Chondrocyte (in vitro differentiated cells): ENCODE results near the gene ARHGAP6. TPM values are rescaled to one million over a fixed set of nuclear protein-coding genes. Genes with fewer than 3 reads are reported as not detected.

Source experiments
- DNase-seq: peaks from one replicate; pipeline ENCODE4 v3.0.0; 2021; ENCODE audit warnings: mixed read lengths, low spot score
- H3K27ac Mint-ChIP-seq: one replicate; pipeline ENCODE4 v1.8.0; 2021; ENCODE audit warnings: mild to moderate bottlenecking, moderate library complexity, mixed read lengths; ENCODE audit not compliant: unreplicated experiment
- H3K27me3 Mint-ChIP-seq: 2 replicates; pipeline ENCODE4 v1.8.0; 2021; ENCODE audit warnings: low read depth, mixed read lengths
- H3K36me3 Mint-ChIP-seq: 2 replicates; pipeline ENCODE4 v1.8.0; 2021; ENCODE audit warnings: low read depth, mixed read lengths
- H3K4me1 Mint-ChIP-seq: 2 replicates; pipeline ENCODE4 v1.8.0; 2021; ENCODE audit warnings: low read depth, mild to moderate bottlenecking, mixed read lengths
- H3K4me3 Mint-ChIP-seq: one replicate; pipeline ENCODE4 v1.8.0; 2021; ENCODE audit warnings: mild to moderate bottlenecking, moderate library complexity, mixed read lengths; ENCODE audit not compliant: unreplicated experiment
- H3K9me3 Mint-ChIP-seq: 2 replicates; pipeline ENCODE4 v1.8.0; 2021; ENCODE audit warnings: low read depth, mixed read lengths
- CTCF ChIP-seq: fragments of 200-600 bp; sonication (generic); IDR thresholded peaks from 2 replicates; pipeline ENCODE4 v1.5.0; 2021; ENCODE audit warnings: antibody characterized with exemption, mild to moderate bottlenecking, moderate library complexity
- total RNA-seq: library from RNA; stranded (reverse); gene quantifications from 3 replicates; pipeline ENCODE4 v1.2.1, GENCODE V29; 2021

The ARHGAP6 gene
- total RNA-seq, 1 donor from 2014 or later, result 1.5 TPM

GRCh38 chrX:11702420-11702819 lies 36.7 kb upstream of the ARHGAP6 start:
- H3K9me3 Mint-ChIP-seq, result peaks cover 12% of the 10 kb centered on the region
- no peaks in the 10 kb centered on the region for H3K36me3 Mint-ChIP-seq
- H3K4me1 Mint-ChIP-seq, result peaks cover 3% of the 10 kb centered on the region
- no peaks in the 10 kb centered on the region for H3K27me3 Mint-ChIP-seq
- no peak overlapping the region for H3K27ac Mint-ChIP-seq
- H3K4me3 Mint-ChIP-seq, result no peak overlapping the region
- no peak for TF ChIP-seq CTCF
- no peak for DNase-seq

DNA sequence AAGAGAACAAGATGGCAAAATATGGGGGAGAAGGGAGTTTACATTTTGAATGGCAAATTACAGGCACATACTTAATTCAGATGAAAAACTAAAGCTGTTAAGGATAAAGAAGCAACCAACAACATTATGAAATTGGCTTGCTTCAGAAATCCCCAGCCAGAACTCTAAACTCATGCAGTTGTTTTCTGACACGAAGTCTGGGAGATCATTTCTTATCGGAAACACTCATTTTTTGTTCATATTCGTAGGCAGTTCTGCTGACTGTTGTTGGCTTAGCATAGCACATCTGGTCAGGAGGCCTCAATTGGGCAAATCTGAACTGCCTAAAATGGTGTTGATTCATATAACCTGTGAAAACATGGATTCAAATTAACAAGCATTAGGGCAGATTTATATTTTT lies 33.0 kb upstream of the ARHGAP6 start:
- no peak for DNase-seq
- Mint-ChIP-seq H3K4me3 (no peak overlapping the region), H3K36me3 (no peaks in the 10 kb centered on the region), H3K27ac (no peak overlapping the region), H3K4me1 (no peaks in the 10 kb centered on the region), H3K27me3 (peaks cover 3% of the 10 kb centered on the region), H3K9me3 (peaks cover 16% of the 10 kb centered on the region)
- TF ChIP-seq CTCF, result no peak

DNA sequence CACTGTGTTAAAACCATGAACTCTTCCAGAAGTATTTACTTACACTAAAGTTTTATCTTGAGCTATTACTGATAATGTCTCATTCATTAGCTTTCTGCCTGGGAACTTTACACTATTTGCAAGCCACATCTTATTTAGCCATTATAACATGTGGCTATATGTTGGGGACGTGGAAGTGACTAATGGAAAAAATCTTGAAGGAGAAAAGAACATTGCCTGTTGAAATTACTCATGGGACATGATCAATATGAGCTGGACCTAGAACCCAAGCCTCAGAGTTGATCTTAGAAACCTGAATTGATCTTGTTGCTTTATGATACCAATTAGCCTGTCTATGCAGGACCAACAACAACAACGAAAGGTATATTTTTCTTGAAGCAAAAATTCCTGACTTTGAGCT lies 22.5 kb upstream of the ARHGAP6 start:
- H3K27ac Mint-ChIP-seq, result no peak overlapping the region
- no peaks in the 10 kb centered on the region for H3K4me1 Mint-ChIP-seq
- no peaks in the 10 kb centered on the region for H3K36me3 Mint-ChIP-seq
- H3K4me3 Mint-ChIP-seq, result no peak overlapping the region
- H3K27me3 Mint-ChIP-seq, result no peaks in the 10 kb centered on the region
- peaks cover 8% of the 10 kb centered on the region for H3K9me3 Mint-ChIP-seq
- TF ChIP-seq CTCF, result no peak
- DNase-seq, result no peak

DNA sequence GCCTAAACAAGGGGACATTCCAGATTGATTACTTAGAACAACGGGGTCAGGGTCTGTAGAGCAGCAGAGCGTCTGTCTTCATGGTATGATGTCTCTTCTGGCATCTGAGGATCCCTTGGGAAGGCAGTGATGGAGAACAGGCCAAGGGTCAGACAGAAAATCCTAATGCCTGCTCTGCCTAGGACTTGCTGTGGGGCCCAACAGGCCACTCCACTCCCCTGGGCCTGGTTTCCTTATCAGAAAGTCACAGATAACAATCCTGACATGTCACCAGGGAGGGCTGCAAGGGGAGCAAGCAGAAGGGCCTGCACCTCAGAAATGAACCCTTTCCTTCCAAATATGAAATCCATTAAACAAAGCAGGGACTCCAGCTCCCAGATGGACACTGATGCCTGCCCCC lies 21.4 kb upstream of the ARHGAP6 start:
- no peaks in the 10 kb centered on the region for H3K4me1 Mint-ChIP-seq
- DNase-seq, result no peak
- H3K9me3 Mint-ChIP-seq, result peaks cover 8% of the 10 kb centered on the region
- H3K27me3 Mint-ChIP-seq, result no peaks in the 10 kb centered on the region
- no peaks in the 10 kb centered on the region for H3K36me3 Mint-ChIP-seq
- no peak overlapping the region for H3K27ac Mint-ChIP-seq
- no peak for TF ChIP-seq CTCF
- no peak overlapping the region for H3K4me3 Mint-ChIP-seq

GRCh38 chrX:11683057-11683456 lies 17.3 kb upstream of the ARHGAP6 start:
- H3K4me3 Mint-ChIP-seq, result no peak overlapping the region
- no peak for TF ChIP-seq CTCF
- H3K27ac Mint-ChIP-seq, result no peak overlapping the region
- H3K36me3 Mint-ChIP-seq, result no peaks in the 10 kb centered on the region
- peaks cover 5% of the 10 kb centered on the region for H3K4me1 Mint-ChIP-seq
- H3K27me3 Mint-ChIP-seq, result no peaks in the 10 kb centered on the region
- no peak for DNase-seq
- peaks cover 6% of the 10 kb centered on the region for H3K9me3 Mint-ChIP-seq
